Middle frontal gyrus (tissue), 1 donor: ENCODE results near the gene TEX44.
"Not testable (repeated sequence)": the region's sequence is repeated elsewhere in the genome, so short reads cannot be mapped to it uniquely, and the experiment has no call there.

Experiments used
- DNase-seq: peaks from one replicate; pipeline ENCODE4 v3.0.0-alpha.2; 2015; ENCODE audit warnings: low spot score; ENCODE audit errors: extremely low spot score

Gene TEX44

DNA sequence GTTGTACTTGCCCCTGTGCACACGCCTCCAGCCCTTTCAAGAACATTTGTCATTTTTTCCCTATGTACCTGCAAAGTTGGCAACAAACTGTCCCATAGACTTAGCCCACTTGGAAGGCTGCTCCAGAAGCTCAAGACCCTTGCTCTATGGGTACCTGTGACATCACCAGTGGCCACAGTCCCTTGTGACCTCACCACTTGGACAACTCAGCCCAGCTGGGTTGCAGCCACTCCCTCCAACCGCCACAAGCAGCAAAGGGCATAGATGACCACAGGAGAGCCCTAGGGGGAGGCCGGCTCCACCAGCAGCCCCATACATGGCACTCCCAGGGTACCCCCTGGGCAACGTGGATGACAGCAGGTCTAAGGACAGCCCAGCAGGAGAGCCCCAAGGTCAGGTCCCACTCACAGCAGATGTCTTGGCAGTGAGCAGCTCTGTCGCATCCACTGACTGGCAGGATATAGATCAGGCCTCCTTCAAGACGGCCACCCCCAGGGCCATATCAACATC is at the start of gene TEX44:
Gene TEX44 (plus strand): TSS at position 229 of the 510 bp plus-strand sequence. CDS start 88 bp downstream, at position 317.
- no peak for DNase-seq

DNA sequence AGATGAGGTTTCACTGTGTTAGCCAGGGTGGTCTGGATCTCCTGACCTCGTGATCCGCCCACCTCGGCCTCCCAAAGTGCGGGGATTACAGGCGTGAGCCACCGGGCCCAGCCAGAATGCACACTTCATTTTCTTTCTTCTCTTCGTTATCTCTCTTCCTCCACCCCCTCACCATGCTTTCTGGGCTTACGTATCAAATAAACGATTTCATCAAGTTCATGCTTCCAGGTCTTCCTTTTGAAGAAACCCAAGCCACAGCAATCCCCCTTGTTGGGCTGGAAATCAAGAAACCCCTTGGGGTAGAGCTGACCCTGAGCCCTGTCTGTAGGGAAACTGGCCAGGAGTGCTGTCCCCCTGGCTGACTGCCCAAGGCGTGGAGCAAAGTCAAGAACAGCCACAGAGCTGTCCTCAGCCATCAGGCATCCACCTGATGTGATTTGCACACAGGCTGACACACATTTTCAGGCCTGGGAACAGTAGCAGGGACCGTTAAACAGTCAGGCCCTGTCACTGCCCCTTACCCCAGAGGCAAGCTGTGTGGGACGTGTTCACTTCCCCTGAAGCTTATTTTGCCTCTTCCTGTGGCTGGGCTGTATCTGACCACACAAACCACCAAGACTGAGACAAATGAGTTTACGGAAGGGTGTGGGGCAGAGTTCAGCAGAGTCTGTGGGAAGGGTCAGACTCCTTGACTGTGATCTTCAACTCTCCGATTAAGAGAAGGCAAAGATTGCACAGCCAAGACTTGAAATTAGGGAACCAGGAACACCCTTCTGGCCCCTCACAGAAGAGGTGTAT is 47.4 kb upstream of the TEX44 start:
- DNase-seq, result no peak

DNA sequence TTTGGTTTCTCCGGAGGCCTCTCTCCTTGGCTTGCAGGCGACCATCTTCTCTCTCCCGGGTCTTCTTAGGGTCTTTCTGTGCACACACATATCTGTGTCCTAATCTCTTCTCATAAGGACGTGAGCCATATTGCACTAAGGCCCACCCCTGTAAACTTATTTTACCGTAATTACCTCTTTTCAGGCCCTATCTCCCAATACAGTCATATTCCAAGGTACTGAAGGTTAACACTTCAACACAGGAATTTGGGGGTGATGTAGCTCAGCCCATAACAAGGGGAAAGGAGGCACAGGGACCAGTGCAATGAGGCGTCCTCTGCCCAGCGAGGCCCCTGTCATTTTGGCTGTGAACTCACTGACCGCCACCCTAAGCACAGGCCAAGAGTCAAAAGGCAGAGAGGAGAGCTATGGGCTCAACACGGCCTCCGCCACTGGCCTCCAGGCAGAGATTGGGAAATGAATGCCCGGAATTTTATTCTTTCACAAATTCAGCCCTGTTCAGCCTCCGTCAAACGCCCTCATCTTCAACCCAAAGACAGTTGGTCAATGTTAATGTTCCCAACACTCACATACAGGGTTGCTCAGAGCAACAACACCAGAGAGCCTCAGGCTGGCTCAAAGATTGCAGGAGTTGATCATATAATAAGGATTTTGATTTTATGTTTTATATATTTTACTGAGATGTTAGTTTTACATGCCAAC is 46.5 kb upstream of the TEX44 start:
- no peak for DNase-seq

DNA sequence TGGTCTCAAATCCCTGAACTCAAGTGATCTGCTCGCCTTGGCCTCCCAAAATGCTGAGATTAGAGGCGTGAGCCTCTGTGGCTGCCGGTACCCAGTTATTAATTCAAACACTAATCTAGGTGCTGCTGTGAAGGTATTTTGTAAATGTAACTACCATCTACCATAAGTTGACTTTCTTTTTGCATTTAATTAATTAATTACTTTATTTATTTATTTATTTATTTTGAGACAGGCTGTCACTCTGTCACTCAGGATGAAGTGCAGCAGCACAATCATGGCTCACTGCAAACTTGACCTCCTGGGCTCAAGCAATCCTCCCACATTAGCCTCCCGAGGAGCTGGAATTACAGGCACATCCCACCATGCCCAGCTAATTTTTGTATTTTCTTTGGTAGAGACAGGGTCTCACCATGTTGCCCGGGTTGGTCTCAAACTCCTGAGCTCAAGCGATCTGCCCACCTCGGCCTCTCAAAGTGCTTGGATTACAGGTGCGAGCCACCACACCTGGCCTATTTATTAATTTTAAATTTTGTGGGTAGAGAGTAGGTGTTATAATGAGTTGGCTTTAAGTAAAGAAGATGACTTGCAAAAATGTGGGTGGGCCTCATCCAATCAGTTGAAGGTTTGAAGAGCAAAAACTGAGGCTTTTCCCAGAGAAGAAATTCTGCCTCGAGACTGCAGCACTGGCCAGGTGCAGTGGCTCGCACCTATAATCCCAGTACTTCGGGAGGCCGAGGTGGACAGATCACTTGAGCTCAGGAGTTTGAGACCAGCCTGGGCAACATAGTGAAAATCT is 45.2 kb upstream of the TEX44 start:
- DNase-seq, result no peak

DNA sequence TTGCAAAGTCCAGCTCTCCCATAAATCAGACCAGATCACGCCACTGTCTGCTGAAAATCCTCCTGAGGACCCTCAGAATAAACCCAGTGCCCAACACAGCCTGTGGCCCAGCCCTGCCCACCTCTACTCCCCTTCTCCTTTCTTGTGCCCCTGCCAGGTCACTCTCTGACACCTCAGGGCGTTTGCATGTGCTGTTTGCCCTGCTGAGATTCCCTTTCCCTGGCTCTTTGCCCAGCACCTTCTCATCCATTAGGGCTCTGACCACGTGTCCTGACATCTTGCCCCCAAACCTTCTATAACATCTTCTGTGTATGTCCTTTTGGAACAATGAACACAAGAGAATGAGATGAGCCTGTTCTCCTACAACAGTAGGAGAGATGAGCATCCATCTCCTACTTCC is 43.9 kb upstream of the TEX44 start:
- no peak for DNase-seq

GRCh38 chr2:231549446-231550239 is 43.0 kb upstream of the TEX44 start:
- DNase-seq, result no peak

GRCh38 chr2:231552752-231553151 is 39.9 kb upstream of the TEX44 start:
- DNase-seq, result no peak

DNA sequence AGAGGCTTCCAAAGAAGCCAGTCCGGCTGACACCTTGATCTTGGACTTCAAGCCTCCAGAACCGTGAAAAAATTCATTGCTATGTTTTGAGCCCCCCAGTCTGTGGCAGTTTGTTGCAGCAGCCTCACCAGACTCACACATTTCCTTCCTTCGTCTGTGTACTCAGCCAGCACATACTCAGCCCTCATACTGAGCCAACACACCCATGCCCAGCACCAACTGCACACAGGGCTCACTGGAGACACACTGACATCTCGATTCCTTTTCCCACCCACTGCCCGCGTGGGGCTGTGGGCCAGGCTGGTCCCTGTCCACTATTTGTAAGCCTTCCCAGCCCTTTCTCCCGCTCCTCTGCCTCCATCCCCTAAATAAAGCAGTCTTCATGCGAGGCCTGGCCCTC is 38.3 kb upstream of the TEX44 start:
- DNase-seq, result no peak

GRCh38 chr2:231554748-231555545 is 37.7 kb upstream of the TEX44 start:
- DNase-seq, result no peak

- DNase-seq, result not testable (repeated sequence)
Observed at GRCh38 chr2:231556496-231556895, 36.2 kb upstream of the TEX44 start.

DNA sequence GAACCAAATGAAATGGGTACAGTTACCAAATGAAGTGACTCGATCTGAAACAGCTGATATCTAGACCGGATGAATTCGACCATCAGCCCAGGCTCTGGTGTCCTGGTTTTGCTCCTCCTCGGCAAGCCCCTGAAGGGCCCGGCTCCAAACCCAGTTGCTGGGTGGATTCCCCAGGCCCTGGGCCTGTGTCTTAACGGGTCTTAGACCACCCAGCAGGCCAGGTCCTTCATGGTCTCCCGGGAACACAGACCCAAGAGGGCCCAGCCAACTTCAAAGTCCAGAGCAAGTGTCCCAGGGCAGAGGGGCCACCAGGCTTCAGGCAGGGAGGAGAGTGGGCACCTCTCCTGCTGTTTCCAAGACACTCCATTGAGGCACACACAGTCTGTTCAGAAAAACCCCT is 35.7 kb upstream of the TEX44 start:
- no peak for DNase-seq

DNA sequence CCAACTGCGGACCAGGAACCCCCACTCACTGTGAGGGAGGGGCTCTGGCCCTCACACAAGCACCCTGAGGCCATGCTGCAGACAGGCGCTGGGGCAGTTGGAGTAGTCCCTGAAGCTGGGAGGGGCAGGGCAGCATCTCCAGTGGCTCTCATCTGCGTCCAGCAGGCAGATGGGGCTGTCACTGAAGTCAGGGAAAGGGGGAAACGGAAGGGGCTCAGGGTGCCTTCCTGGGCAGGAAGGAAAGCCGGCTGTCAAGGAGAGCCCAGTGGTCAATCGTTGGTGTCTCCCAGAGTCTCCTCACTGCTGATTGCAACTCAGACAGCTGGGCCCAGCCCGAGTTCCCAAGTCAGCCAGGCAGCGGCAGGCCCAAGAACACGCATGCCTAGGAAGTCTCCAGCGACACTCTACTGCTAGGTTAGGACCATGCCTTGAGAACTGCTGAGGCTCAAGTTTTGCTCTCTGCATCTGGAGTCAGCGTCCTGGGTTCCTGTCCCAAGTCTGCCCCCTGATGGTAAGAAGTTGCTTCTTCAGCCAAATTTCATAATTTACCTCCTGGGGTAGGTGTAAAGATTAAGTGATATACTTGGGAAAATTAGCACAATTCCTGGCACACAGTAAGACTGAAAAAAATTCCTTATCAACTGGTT is 35.0 kb upstream of the TEX44 start:
- peak; percentile 53 for DNase-seq

- peak; percentile 18 for DNase-seq
Observed at GRCh38 chr2:231563378-231563961, 29.2 kb upstream of the TEX44 start.

- DNase-seq, result no peak
Observed at GRCh38 chr2:231565887-231566594, 26.6 kb upstream of the TEX44 start.

DNA sequence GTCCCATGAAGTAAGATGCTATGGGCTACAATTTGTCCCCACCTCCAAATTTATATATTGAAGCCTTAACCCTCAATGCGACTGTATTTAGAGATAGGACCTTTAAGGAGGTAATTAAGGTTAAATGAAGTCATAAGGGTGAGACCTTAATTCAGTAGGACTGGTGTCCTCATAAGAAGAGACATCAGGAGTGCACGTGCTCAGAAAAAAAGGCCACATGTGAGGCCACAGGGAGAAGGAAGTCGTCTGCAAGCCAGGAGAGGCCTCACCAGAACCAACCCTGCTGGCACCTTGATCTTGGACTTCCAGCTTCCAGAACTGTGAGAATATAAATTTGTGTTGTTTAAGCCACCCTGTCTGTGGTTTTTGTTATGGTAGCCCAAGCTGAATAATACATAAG is 25.5 kb upstream of the TEX44 start:
- DNase-seq, result no peak

GRCh38 chr2:231568098-231568784 is 24.4 kb upstream of the TEX44 start:
- no peak for DNase-seq

DNA sequence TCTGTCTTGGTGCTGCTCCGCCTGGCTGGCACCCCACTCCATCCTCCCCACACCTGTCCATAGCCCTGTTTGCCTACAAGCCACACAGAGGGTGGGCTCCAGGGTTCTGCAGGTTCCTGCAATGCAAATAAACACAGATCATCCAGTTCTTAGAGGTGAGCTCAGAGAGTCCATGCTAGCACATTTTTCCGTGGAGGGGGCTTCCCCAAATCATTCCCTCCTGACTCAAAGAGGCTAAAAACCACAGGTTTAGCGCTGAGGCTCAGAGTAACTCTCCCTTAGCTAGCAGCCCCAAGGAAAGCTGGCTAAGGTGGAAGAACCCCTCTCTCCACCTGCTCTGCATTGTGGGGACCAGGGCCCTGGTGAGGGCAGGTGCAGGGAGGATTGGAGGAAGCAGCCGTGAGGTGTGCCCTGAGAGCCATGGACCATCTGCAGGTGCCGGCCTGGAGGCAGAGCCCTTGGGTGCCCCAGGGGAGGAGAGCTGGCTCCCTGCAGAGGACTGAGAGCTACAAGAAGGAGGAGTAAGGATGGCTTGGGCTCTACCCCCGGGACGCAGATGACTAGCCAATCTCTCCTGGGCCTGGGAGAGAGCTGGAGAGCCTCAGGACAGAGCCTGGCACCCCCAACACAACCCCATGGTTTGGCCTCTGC is 23.8 kb upstream of the TEX44 start:
- DNase-seq, result no peak
